ENCODE measurements around the gene MAD1L1. TPM values are rescaled to one million over a fixed set of nuclear protein-coding genes. Genes with fewer than 3 reads are reported as not detected.
A peak's percentile ranks its signal among the peaks of the same experiment; 100 is the strongest.

Gene MAD1L1
- polyA plus RNA-seq, 4 donors: 23.4 to 29.0 (median 25.7) TPM

DNA sequence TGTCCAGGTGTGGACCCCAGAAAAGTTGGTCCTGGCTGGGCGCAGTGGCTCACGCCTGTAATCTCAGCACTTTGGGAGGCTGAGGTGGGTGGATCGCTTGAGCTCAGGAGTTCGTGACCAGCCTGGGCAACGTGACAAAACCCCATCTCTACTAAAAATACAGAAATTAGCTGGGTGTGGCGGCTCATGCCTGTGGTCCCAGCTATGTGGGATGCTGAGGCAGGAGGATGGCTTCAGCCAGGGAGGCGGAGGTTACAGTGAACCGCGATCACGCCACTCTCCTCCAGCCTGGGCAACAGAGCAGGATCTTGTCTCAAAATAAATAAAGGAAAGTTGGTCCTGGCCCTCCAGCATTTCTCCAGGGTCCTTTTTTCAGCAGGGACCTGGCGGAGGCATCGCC is 10.7 kb upstream of the MAD1L1 start:
- no peak for DNase-seq (ENCODE audit: low read depth in 4 of 4, low spot score in 2 of 4)

DNA sequence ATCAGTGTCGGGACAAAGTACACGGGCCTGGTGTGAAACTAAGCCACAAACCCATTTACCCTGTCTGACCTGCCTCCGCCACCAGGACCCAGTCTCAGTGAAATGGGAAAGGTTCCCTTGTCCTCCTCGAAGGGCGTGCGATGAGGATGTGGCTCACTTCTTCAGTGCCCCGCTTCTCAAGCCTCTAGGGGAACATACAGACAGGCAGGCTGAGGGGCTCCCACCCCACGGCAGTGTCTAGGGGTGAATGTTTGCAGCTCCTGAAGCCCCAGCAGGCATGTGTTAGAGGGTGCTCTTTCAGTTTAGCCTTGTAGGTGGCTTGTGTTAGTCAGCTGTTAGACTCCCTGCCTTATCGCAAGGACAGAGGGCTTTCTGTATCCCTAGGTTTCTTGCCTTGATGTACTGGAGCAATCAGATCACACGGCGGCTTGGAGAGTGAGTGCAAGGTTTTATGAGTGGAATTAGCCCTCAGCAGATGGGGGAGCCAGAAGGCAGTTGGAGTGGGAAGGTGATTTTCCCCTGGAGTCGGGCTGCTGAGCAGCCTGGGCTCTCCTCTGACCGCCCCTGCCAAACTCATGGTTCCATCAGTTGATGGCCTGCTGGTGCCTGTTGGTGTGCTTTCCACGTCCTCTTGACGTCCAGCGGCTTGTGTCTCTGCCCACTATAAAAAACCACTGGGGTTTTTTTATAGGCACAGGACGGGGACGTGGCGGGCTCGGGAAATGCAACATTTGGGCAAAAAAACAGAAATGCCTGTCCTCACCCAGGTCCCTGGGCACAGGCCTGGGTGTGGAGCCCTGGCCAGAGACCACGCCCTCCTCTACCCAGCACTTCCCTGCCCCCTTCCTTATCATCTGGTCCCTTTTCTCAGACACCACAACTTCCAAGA is 10.0 kb upstream of the MAD1L1 start:
- no peak for DNase-seq (ENCODE audit: low read depth in 4 of 4, low spot score in 2 of 4)

DNA sequence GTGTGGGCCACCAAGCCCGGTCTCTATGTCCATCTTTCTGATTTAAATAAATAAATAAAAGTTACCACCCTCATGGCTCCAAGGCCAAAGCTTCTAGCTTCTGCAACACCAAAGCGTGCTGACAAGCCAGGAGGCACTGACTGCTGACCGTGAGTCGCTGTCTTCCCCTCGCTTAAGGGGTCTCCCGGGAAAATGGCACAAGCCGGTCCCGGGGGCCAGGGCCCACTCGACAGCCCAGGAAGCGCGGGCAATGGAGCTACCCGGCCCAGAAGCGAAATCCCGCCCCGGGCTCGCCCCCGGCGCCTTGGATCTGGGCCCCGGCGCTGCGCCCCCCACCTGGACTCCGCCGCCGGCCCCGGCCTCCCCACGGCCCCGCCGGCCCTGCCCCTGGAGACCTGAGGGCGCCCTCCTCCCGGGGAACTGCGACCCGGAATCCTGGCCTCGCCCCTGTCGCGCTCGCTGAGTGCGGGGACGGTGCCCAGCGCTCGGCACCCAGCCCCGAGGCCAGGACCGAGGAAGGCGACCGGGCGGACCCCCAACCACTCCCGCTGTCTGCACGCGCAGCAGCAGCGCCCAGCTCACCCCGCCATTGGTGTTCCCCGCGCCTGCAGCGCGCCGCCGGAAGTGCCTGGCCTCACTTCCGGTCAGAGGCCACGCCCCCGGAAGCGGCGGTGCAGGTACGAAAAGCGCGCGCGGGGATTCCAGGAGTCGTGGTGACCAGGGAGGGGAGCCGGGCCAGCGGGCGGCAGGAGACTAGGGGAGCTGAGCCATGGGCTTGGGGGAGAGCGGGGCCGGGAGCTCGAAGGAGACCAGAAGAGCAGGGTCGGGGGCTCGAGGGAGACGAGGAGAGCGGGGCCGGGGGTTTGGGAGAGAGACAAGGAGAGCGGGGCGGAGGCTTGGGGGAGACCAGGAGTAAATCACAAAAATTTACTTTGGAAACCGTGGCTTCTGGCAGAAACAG is 9.1 kb upstream of the MAD1L1 start, which contains the start of the genes MRM2 and NUDT1:
Gene MRM2 (minus strand): TSS at position 626 of the 961 bp plus-strand sequence. CDS start 36 bp downstream, at position 590.
Gene NUDT1 (plus strand): TSS at position 647 of the 961 bp plus-strand sequence. CDS start 2,349 bp downstream, outside the sequence.
- DNase-seq (ENCODE audit: low read depth in 4 of 4, low spot score in 2 of 4): peak; percentile 25 to 70 (median 58)

DNA sequence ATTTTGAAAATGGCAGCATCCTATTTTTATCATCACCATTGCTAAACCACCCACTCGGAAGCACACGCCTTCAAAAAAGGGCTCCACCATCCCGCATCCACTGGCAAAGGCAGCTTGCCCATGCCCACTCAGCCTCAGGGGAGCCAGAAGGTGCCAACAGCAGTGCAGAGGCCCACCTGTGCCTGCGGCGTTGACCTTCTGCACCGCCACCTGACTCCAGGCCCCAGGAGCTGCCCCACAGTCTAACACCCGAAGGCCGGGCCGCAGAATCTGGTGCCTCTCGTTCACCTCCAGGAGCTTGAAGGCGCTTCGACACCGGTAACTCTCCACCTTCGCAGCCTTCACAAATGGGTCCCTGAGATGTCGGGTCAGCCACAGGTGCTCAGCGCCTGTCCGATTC is 6.5 kb upstream of the MAD1L1 start:
- DNase-seq (ENCODE audit: low read depth in 4 of 4, low spot score in 2 of 4): no peak

DNA sequence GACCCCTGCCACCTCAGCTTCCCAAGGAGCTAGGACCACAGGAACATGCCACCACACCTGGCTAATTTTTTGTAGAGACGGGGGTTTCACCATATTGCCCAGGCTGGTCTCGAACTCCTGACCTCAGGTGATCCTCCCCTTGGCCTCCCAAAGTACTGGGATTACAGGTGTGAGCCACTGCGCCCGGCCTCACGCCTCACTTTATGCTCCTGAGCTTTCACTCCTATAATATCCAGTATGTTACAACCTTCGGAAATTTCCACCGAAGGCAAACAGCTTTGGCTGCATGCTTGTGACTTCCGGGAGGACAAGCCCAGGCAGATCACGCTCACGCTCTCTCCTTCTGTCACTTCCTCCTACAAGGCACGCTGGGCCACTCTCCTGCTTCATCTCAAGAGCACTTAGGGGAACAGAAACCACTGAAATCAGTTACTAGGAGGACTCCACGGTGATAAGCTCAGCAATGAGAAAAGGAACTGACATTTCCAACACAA is 4.4 kb upstream of the MAD1L1 start:
- no peak for DNase-seq (ENCODE audit: low read depth in 4 of 4, low spot score in 2 of 4)

DNA sequence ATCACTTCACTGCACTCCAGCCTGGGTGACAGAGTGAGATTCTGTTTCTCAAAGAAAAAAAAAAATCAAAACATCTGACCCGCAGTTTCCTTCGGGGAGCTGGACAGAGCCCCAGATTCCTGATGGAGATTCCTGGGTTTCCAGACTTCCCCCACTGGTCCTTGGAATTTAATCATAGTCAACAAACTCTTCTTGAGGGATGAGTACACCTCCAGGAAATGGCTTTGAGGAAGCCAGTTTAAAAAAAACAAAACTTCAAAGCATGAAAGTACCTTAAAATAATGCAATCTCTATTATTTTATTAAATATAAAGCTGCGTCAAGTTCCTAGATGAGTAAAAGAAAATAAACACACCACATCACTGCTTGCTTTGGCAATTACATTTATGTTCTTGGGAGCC is 1.2 kb upstream of the MAD1L1 start:
- no peak for DNase-seq (ENCODE audit: low read depth in 4 of 4, low spot score in 2 of 4)

DNA sequence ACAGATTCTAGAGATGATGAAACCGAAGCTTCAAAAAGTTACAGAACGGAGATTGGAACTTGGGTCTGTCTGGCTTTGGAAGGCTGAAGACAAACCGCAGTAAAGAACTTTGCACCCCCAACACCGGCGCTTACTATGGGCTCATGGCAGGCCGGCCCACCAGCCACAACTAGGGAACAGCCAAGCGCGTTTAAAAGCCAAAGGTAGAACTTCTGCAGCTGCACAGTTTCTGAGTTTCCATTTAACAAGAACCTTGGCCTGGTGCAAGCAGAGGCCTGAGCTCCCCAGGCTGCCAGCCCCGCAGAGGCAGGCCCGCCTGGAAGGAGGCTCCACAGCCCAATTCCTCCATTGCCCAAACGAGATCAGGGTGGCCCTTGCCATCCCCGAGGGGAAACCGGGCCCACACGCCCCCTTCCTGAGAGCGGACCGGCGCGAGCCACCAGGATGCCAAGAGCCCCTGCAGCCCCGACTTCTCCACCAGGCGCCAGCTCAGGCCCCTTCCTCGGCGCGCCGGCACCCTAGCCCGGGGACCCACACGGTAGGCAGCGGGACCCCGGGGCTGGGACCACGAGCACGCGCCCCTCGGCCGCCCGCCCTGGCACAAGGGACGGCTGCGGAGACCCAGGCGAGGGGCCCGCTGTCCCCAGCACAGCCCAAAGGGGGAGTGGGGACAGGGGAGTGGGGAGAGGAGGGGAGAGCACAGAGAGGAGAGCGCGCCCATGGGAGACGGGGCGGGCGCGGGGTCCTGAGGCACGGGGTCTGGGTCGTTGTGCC is 566 bp downstream of the MAD1L1 start:
- DNase-seq (ENCODE audit: low read depth in 4 of 4, low spot score in 2 of 4): no peak

DNA sequence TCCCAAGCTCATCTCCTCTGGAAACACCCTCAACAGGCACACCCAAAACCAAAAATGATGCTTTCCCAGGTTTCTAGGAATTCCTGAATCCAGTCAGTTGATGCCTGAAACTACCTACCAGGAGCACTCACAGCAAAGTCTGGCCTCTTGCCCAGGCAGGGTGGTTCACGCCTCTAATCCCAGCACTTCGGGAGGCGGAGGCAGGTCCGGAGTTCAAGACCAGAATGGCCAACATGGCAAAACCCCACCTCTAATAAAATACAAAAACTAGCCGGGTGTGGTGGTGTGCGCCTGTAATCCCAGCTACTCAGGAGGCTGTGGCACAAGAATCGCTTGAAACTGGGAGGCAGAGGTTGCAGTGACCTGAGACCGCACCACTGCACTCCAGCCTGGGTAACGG is 1.9 kb downstream of the MAD1L1 start:
- no peak for DNase-seq (ENCODE audit: low read depth in 4 of 4, low spot score in 2 of 4)

DNA sequence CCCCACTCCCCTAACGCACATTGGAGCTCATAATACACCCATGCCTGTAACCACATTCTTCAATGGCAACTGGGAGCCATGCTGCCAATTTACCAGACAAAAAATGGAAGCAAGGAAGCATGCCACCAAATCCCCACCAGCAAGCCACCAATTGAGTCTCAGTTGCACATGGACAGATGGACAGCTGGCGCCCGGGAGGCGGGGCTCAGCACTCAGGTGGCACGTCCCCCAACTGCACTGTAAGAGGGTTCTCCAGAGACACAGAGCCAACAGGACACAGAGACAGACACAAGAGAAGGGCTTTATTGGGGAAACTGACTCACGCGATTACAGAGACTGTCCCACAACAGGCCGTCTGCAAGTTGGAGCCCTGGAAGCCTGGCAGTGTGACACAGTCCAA is 2.5 kb downstream of the MAD1L1 start:
- DNase-seq (ENCODE audit: low read depth in 4 of 4, low spot score in 2 of 4): no peak

DNA sequence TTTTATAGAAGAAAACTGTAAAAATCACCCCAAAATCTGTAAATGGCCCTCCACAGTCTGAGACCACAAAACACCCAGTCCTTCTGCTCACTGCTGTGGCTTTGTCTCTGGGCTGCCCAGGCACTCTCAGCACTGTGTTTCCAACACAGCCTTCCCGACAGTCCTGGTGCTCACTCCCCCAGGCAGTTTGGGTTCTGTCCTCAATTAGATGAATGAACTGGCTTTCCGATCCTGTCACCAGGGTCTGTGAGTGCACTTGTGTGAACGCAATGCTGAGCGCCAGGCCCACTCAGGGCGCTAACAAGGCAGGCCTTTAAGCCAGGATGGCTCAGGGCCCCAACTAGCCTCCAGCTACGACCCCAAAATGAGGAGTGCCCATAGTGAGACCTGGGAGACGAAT is 3.3 kb downstream of the MAD1L1 start:
- DNase-seq (ENCODE audit: low read depth in 4 of 4, low spot score in 2 of 4): no peak

DNA sequence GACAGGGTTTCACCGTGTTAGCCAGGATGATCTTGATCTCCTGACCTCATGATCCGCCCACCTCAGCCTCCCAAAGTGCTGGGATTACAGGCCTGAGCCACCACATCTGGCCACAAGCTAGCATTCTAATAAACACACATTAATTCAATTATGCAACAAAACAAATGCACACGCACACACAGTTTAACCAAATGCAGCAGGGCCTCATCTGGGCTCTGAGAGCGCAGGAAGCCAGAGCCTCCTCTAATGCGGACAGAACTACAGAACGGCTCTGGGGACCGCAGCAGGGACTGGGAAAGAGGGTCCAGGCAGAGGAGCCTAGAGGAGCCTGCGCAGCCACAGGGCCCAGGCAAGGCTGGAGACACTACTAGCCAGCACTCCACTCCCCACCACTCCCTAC is 3.8 kb downstream of the MAD1L1 start:
- DNase-seq (ENCODE audit: low read depth in 4 of 4, low spot score in 2 of 4): no peak

DNA sequence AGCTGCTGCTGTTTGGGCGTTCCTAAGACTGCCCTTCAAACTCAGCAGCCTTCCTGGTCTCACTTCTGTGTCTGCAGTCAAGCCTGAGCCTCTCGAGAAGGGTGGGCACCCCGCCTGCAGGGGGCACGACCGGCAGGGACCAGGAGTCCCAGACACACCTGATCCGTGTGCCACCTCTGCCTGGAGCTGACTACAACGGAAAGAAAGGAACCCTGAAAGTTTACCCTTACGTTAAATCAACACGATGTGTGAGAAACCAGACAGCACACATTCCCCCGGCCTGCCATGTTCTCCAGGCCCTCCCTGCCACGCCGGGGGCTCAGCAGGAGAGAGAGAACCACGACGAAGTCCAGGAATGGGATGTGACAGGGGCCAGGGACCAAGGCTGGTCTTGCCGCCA is 5.0 kb downstream of the MAD1L1 start:
- no peak for DNase-seq (ENCODE audit: low read depth in 4 of 4, low spot score in 2 of 4)

DNA sequence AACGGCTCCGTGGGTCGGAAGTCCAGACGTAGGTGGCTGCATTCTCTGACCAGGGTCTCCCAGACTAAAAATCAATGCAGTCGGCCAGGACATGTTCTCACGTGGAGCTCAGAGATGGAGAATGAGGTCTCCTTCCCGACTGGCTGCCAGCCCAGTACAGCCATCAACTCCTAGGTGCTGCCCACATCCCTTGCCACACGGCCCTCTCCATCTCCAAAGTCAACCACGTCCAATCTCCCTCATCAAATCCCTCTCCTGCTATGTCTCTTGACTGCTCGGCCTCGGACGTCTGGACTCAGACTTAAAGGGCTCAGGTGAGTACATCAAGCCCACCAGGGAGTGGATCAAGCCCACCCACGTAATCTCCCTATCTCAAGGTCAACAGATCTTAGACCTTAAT is 6.9 kb downstream of the MAD1L1 start:
- DNase-seq (ENCODE audit: low read depth in 4 of 4, low spot score in 2 of 4): no peak

DNA sequence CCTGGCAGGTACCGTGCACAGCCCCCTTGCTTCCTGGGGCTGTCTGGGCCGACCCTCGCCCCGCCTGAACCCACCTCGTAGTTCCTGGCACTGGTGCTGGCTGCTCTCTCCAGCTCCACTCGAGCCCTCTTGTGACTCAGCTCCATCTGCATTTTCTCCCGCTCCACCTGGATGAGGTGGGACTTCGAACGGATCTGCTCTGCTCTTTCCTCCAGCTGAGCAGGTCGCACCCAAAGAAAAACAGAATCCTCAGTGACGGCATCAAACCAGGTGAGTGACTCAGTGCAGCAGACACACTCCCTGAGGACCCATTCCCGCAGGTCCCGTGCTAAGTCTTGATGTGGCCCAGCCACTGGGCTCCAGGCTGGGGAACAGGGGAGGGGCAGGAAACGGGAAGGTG is 7.4 kb downstream of the MAD1L1 start:
- DNase-seq (ENCODE audit: low read depth in 4 of 4, low spot score in 2 of 4): no peak

DNA sequence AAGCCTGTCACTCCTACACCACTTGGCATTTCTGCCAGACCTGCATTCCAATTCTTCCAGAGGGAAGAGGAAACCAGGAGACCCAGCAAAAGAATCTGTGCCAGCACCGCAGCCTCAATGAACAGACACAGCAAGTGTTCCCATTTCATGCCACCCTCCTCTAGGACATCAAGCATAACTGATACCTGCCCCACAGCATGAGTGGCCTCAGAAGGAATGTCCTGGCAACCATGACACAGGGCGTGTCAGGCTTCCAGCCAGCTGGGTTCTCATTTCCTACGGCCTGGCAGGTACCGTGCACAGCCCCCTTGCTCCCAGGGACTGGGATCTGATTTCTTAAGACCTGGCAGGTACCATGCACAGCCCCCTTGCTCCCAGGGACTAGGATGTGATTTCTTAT is 7.8 kb downstream of the MAD1L1 start:
- no peak for DNase-seq (ENCODE audit: low read depth in 4 of 4, low spot score in 2 of 4)

DNA sequence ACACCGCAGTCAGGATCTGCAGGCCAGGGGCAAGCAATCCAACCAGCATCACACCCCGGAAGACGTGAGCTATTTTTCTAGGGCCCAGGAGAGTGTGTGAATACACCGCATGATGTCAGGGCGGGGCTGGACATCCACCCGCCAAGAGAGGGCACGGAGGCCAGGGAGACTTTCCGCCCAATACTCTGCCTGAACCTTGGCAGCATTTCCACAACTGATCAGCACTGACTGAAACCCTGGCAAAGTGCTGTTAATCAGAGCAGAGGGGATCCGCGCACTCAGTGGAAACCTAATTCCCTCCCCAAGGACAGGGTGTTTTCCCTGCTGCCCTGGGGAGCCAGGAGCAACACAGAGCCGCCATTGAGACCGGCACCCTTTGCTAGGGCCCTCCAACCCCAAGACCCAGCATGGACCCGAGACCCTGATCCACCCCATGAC is 8.2 kb downstream of the MAD1L1 start:
- no peak for DNase-seq (ENCODE audit: low read depth in 4 of 4, low spot score in 2 of 4)

DNA sequence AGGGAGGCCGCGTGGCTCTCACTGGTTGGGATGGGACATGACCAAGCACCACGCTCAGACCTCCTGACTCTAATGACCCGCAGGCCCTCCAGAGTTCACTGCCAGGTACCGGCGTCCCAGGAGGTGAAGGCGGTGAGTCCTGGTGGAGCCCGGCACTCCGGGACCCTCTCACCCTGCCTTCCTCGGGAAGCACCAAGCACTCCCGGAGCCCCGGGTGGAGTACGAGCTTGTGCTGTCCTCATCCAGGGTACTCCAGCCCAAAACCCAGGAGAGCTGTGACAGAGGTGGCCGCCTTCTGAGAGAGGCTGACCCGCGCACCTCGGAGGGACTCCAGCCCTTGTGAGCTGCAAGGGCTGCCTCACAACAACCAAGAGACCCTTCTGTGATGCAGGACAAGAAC is 9.4 kb downstream of the MAD1L1 start:
- no peak for DNase-seq (ENCODE audit: low read depth in 4 of 4, low spot score in 2 of 4)

DNA sequence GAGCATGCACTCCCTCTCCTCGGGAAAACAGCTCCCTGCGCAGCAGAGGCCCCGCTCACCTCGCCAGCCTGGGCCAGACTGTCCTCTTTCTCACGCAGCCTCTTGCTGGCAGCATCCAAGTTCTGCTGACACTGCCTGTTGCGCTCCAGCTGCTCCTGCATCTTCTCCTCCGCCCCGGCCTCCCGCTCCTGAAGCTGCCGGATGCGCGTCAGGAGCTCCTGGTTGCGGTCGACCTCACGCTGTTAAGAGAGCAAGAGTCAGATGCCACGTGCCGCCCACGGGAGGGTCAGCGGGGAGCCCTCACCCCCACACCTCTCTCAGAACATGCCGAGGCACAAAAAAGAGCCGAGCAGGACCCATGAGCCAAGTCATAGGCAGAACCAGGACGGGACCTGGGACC is 10.2 kb downstream of the MAD1L1 start:
- no peak for DNase-seq (ENCODE audit: low read depth in 4 of 4, low spot score in 2 of 4)

DNA sequence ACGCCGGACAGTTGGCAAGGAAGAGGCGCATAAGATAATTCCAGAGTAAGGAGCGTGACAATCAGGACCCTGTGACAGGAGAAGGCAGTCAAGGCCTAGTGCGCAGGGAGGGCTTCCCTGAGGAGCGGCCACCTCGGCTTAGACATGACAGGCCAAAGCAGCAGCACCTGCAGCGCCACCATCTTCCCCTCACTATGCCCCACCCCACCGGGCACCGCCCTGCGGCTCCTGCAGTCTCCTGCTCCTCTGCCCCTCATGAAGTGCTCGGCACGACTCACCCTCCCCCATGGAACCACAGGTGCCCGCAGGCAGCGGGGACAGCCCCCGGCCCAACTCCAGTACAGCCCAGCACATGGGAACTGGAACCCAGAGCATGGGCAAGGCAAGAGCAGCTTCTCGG is 11.8 kb downstream of the MAD1L1 start:
- no peak for DNase-seq (ENCODE audit: low read depth in 4 of 4, low spot score in 2 of 4)

DNA sequence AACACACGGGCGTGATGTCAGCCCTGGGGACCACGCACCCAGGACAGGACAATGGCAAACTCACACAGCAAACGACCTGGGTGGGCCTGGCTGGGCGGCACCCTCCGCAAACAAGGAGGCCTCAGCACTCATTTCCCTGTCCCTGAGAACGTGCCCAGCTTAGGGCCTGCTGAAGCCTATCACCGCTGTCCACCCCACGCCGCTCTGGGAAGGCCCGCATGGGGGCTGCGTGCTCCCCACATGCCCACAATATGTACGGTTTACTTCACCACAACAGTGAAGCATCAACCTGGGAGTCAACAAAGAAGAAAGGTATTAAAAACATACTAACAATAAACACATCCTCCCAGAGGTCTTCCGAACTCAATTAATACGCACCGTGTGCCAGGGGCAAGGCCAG is 12.2 kb downstream of the MAD1L1 start:
- no peak for DNase-seq (ENCODE audit: low read depth in 4 of 4, low spot score in 2 of 4)

Data from left renal cortex interstitium (tissue), 4 donors.